GM23338 (cell line): ENCODE results near the gene CX3CL1. TPM values are rescaled to one million over a fixed set of nuclear protein-coding genes. Genes with fewer than 3 reads are reported as not detected.

ENCODE experiments used
- ATAC-seq: fragments of 200-7000 bp; cut with Tn5 transposase; 3 replicates; pipeline ENCODE4 v1.9.1; 2020
- DNase-seq: peaks from one replicate; pipeline ENCODE4 v3.0.0-alpha.2; 2015; ENCODE audit warnings: low spot score
- H2AFZ ChIP-seq: fragments of 200-600 bp; sonication (generic); 2 replicates; pipeline ENCODE4 v1.8.0; 2016; ENCODE audit warnings: antibody characterized with exemption, mild to moderate bottlenecking, moderate library complexity
- H3F3A ChIP-seq: fragments of 200-600 bp; sonication (generic); replicated peaks from 2 replicates; pipeline ENCODE4 v1.8.0; 2017; ENCODE audit warnings: antibody characterized with exemption, mixed run types, low read depth
- H3K27ac ChIP-seq: fragments of 200-600 bp; sonication (generic); 2 replicates; pipeline ENCODE4 v1.6.1; 2016; ENCODE audit warnings: low read depth
- H3K27me3 ChIP-seq: fragments of 200-600 bp; sonication (generic); 2 replicates; pipeline ENCODE4 v1.8.0; 2016; ENCODE audit warnings: mild to moderate bottlenecking, mixed run types, moderate library complexity; ENCODE audit not compliant: insufficient read depth
- H3K36me3 ChIP-seq: fragments of 200-600 bp; sonication (generic); 2 replicates; pipeline ENCODE4 v1.8.0; 2016; ENCODE audit warnings: mild to moderate bottlenecking; ENCODE audit not compliant: insufficient read depth
- H3K4me1 ChIP-seq: fragments of 200-600 bp; sonication (generic); 2 replicates; pipeline ENCODE4 v1.8.0; 2016; ENCODE audit warnings: mild to moderate bottlenecking, moderate library complexity; ENCODE audit not compliant: insufficient read depth
- H3K4me2 ChIP-seq: fragments of 200-600 bp; sonication (generic); 2 replicates; pipeline ENCODE4 v1.7.1; 2017; ENCODE audit warnings: mixed run types
- H3K4me3 ChIP-seq: fragments of 200-600 bp; sonication (generic); 2 replicates; pipeline ENCODE4 v1.6.1; 2016; ENCODE audit warnings: mixed run types
- H3K79me2 ChIP-seq: fragments of 200-600 bp; sonication (generic); replicated peaks from 2 replicates; pipeline ENCODE4 v1.8.0; 2017; ENCODE audit warnings: mild to moderate bottlenecking; ENCODE audit not compliant: insufficient read depth
- H3K9me2 ChIP-seq: fragments of 200-600 bp; sonication (generic); 2 replicates; pipeline ENCODE4 v1.8.0; 2017; ENCODE audit not compliant: insufficient read depth
- H4K20me1 ChIP-seq: fragments of 200-600 bp; sonication (generic); replicated peaks from 2 replicates; pipeline ENCODE4 v1.8.0; 2017; ENCODE audit warnings: mild to moderate bottlenecking; ENCODE audit not compliant: insufficient read depth
- H3K27ac Mint-ChIP-seq: 2 replicates; pipeline ENCODE4 v1.8.0; 2020; ENCODE audit warnings: inconsistent platforms, mild to moderate bottlenecking, moderate library complexity, mixed read lengths
- H3K27me3 Mint-ChIP-seq: 3 replicates; pipeline ENCODE4 v1.8.0; 2022; ENCODE audit warnings: low read depth, mild to moderate bottlenecking, moderate library complexity, mixed read lengths, inconsistent platforms; ENCODE audit not compliant: insufficient read depth, poor library complexity
- H3K36me3 Mint-ChIP-seq: 3 replicates; pipeline ENCODE4 v1.8.0; 2021; ENCODE audit warnings: low read depth, mild to moderate bottlenecking, inconsistent platforms, moderate library complexity, mixed read lengths
- H3K4me1 Mint-ChIP-seq: 3 replicates; pipeline ENCODE4 v1.8.0; 2020; ENCODE audit warnings: mild to moderate bottlenecking, inconsistent platforms, mixed read lengths
- H3K4me3 Mint-ChIP-seq: 3 replicates; pipeline ENCODE4 v1.8.0; 2021; ENCODE audit warnings: moderate library complexity, mild to moderate bottlenecking, inconsistent platforms, mixed read lengths
- H3K9me3 Mint-ChIP-seq: 3 replicates; pipeline ENCODE4 v1.8.0; 2020; ENCODE audit warnings: moderate library complexity, mild to moderate bottlenecking, inconsistent platforms, mixed read lengths
- CREB1 ChIP-seq: fragments of 250-450 bp; sonication (Bioruptor Pico); IDR thresholded peaks from 2 replicates; pipeline ENCODE4 v1.5.0; 2020; ENCODE audit warnings: low read depth, mild to moderate bottlenecking, moderate library complexity
- EZH2 ChIP-seq: fragments of 200-600 bp; sonication (generic); IDR thresholded peaks from one replicate; pipeline ENCODE4 v1.8.0; 2017; ENCODE audit warnings: antibody characterized with exemption, mild to moderate bottlenecking, low read depth; ENCODE audit not compliant: unreplicated experiment
- EZH2phosphoT487 ChIP-seq: fragments of 200-600 bp; sonication (generic); IDR thresholded peaks from one replicate; pipeline ENCODE4 v1.8.1; 2018; ENCODE audit warnings: antibody characterized with exemption; ENCODE audit not compliant: unreplicated experiment
- JUNB ChIP-seq: IDR thresholded peaks from one replicate; pipeline ENCODE4 v1.6.1; 2016; ENCODE audit warnings: antibody characterized with exemption; ENCODE audit not compliant: unreplicated experiment
- NANOG ChIP-seq: IDR thresholded peaks from 2 replicates; pipeline ENCODE4 v1.6.1; 2016; ENCODE audit warnings: antibody characterized with exemption, borderline replicate concordance
- polyA plus RNA-seq: library from polyadenylated mRNA; unstranded; fragments of >200 nt; fragmentation: Nextera tagmentation; extraction: Ambion mirVana; gene quantifications from 2 replicates; pipeline ENCODE4 v1.2.1, GENCODE V29; 2016
- total RNA-seq: library from RNA; depleted of rRNA; stranded (reverse); fragments of >200 nt; shearing (Covaris generic); gene quantifications from 2 replicates; pipeline ENCODE4 v1.2.3, GENCODE V29; 2014
- TF ChIP-seq, protein P1 (sequence below), 2 experiments: fragments of 200-600 bp in 1 of 2; sonication (generic) in 1 of 2; conservative IDR thresholded peaks; 2 replicates each; pipeline versions ENCODE4 v1.5.1 to v1.6.1; 2016 to 2017; ENCODE audit warnings: antibody characterized with exemption in 2 of 2, low read depth in 2 of 2, mild to moderate bottlenecking in 2 of 2, moderate library complexity in 1 of 2
- TF ChIP-seq, protein P2 (sequence below): IDR thresholded peaks from one replicate; pipeline ENCODE4 v1.6.1; 2018; ENCODE audit warnings: antibody characterized with exemption; ENCODE audit not compliant: unreplicated experiment
- TF ChIP-seq, protein P3 (sequence below): fragments of 250-450 bp; sonication (Bioruptor Pico); IDR thresholded peaks from 2 replicates; pipeline ENCODE4 v1.5.0; 2020; ENCODE audit warnings: mild to moderate bottlenecking, moderate library complexity

Gene CX3CL1
- total and polyA plus RNA-seq, 2 experiments from 2014 or later, result 0.24 to 2.8 TPM

DNA sequence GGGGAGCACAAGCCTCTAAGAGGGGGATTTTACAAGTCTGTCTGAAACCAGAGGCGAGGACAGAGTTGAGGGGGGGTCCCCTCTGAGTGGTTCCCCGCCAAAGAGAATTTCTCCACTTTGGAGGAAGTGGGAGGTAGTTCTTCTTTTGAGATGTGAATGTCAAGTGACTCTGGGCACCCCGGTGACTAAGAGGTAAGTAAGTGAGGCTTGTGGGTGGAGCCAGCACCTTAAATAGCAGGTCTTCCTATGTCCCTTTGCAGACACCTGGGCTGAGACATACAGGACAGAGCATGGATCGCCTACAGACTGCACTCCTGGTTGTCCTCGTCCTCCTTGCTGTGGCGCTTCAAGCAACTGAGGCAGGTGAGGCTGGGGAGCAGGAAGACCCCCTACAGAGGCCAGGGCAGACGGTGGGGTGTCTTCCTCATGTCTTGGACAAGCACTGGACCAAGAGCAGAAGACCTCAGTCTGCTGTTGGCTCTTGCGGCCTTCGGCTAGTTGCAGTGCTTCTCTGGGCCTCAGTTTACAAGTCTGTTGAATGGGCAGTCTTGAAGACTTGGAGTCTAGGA, 13.7 kb upstream of the CX3CL1 start, which contains the start of gene CCL22:
CCL22 (plus strand) TSS at position 257 of the 569 bp plus-strand sequence; CDS start at position 291, 34 bp downstream.
- Mint-ChIP-seq H3K4me1 (peaks cover 6% of the 10 kb centered on the region; the same call in 1 of the 3 replicates), H3K27ac (no peak within 1 kb of the TSS), H3K27me3 (peaks cover 12% of the 10 kb centered on the region), H3K36me3 (no peaks in the 10 kb centered on the region), H3K4me3 (no peak within 1 kb of the TSS), H3K9me3 (no peaks in the 10 kb centered on the region)
- Histone ChIP-seq H3K27me3 (no peaks in the 10 kb centered on the region), H4K20me1 (no peaks in the 10 kb centered on the region), H3K4me3 (no peak within 1 kb of the TSS), H3K4me1 (no peaks in the 10 kb centered on the region), H2AFZ (no peak within 1 kb of the TSS; the same call in 1 of the 2 replicates), H3K4me2 (no peak within 1 kb of the TSS), H3K36me3 (no peaks in the 10 kb centered on the region), H3F3A (no peaks in the 10 kb centered on the region), H3K27ac (no peak within 1 kb of the TSS), H3K79me2 (no peaks in the 10 kb centered on the region), H3K9me2 (no peaks in the 10 kb centered on the region)
- ATAC-seq, result no peak
- DNase-seq, result no peak
- TF ChIP-seq, protein P1, sequence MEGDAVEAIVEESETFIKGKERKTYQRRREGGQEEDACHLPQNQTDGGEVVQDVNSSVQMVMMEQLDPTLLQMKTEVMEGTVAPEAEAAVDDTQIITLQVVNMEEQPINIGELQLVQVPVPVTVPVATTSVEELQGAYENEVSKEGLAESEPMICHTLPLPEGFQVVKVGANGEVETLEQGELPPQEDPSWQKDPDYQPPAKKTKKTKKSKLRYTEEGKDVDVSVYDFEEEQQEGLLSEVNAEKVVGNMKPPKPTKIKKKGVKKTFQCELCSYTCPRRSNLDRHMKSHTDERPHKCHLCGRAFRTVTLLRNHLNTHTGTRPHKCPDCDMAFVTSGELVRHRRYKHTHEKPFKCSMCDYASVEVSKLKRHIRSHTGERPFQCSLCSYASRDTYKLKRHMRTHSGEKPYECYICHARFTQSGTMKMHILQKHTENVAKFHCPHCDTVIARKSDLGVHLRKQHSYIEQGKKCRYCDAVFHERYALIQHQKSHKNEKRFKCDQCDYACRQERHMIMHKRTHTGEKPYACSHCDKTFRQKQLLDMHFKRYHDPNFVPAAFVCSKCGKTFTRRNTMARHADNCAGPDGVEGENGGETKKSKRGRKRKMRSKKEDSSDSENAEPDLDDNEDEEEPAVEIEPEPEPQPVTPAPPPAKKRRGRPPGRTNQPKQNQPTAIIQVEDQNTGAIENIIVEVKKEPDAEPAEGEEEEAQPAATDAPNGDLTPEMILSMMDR (conservative IDR thresholded peaks at IDR 0.05; ENCODE audit: low read depth in 2 of 2), result no peak

DNA sequence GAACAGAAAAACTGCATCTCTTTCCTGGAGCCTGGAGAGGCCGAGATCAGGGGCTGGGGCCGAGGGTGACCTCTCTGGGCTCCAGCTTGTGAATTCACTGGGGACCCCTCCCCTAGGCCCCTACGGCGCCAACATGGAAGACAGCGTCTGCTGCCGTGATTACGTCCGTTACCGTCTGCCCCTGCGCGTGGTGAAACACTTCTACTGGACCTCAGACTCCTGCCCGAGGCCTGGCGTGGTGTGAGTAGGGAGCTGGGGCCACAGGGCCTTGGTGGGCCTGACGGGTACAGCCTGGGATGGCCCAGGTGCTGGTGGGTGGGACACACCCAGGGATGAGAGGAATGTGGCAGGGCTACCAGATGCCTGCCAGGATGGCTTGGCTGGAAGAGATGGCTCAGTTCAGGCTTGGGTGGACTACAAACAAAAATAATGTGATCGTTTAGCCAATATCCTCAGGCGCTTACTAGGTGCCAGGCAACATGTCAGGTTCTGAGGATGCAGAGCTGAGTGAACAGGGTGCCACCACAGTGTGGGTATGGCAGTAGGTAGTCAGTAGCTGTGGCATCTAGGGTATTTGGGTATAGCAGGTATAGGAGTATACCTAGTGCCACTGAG, 11.9 kb upstream of the CX3CL1 start:
- H3K27me3 ChIP-seq, result no peaks in the 10 kb centered on the region
- Mint-ChIP-seq H3K27ac (no peak overlapping the region), H3K9me3 (no peaks in the 10 kb centered on the region), H3K4me1 (peaks cover 6% of the 10 kb centered on the region; the same call in 1 of the 3 replicates), H3K4me3 (no peak overlapping the region), H3K36me3 (no peaks in the 10 kb centered on the region), H3K27me3 (peaks cover 14% of the 10 kb centered on the region)
- H3F3A ChIP-seq, result no peaks in the 10 kb centered on the region
- DNase-seq (no peak), ATAC-seq (no peak)
- H3K4me3 ChIP-seq, result no peak overlapping the region
- H3K27ac ChIP-seq, result no peak overlapping the region
- H3K4me2 ChIP-seq, result no peak overlapping the region
- no peaks in the 10 kb centered on the region for H4K20me1 ChIP-seq
- no peaks in the 10 kb centered on the region for H3K4me1 ChIP-seq
- H3K9me2 ChIP-seq, result no peaks in the 10 kb centered on the region
- H2AFZ ChIP-seq, result no peak overlapping the region
- H3K79me2 ChIP-seq, result no peaks in the 10 kb centered on the region
- no peaks in the 10 kb centered on the region for H3K36me3 ChIP-seq
- TF ChIP-seq EZH2phosphoT487, result no peak
- TF ChIP-seq, protein P2, sequence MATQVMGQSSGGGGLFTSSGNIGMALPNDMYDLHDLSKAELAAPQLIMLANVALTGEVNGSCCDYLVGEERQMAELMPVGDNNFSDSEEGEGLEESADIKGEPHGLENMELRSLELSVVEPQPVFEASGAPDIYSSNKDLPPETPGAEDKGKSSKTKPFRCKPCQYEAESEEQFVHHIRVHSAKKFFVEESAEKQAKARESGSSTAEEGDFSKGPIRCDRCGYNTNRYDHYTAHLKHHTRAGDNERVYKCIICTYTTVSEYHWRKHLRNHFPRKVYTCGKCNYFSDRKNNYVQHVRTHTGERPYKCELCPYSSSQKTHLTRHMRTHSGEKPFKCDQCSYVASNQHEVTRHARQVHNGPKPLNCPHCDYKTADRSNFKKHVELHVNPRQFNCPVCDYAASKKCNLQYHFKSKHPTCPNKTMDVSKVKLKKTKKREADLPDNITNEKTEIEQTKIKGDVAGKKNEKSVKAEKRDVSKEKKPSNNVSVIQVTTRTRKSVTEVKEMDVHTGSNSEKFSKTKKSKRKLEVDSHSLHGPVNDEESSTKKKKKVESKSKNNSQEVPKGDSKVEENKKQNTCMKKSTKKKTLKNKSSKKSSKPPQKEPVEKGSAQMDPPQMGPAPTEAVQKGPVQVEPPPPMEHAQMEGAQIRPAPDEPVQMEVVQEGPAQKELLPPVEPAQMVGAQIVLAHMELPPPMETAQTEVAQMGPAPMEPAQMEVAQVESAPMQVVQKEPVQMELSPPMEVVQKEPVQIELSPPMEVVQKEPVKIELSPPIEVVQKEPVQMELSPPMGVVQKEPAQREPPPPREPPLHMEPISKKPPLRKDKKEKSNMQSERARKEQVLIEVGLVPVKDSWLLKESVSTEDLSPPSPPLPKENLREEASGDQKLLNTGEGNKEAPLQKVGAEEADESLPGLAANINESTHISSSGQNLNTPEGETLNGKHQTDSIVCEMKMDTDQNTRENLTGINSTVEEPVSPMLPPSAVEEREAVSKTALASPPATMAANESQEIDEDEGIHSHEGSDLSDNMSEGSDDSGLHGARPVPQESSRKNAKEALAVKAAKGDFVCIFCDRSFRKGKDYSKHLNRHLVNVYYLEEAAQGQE, result no peak
- no peak for TF ChIP-seq NANOG
- TF ChIP-seq JUNB, result no peak
- TF ChIP-seq CREB1 (CRISPR knock-in tag), result no peak
- TF ChIP-seq, protein P3, sequence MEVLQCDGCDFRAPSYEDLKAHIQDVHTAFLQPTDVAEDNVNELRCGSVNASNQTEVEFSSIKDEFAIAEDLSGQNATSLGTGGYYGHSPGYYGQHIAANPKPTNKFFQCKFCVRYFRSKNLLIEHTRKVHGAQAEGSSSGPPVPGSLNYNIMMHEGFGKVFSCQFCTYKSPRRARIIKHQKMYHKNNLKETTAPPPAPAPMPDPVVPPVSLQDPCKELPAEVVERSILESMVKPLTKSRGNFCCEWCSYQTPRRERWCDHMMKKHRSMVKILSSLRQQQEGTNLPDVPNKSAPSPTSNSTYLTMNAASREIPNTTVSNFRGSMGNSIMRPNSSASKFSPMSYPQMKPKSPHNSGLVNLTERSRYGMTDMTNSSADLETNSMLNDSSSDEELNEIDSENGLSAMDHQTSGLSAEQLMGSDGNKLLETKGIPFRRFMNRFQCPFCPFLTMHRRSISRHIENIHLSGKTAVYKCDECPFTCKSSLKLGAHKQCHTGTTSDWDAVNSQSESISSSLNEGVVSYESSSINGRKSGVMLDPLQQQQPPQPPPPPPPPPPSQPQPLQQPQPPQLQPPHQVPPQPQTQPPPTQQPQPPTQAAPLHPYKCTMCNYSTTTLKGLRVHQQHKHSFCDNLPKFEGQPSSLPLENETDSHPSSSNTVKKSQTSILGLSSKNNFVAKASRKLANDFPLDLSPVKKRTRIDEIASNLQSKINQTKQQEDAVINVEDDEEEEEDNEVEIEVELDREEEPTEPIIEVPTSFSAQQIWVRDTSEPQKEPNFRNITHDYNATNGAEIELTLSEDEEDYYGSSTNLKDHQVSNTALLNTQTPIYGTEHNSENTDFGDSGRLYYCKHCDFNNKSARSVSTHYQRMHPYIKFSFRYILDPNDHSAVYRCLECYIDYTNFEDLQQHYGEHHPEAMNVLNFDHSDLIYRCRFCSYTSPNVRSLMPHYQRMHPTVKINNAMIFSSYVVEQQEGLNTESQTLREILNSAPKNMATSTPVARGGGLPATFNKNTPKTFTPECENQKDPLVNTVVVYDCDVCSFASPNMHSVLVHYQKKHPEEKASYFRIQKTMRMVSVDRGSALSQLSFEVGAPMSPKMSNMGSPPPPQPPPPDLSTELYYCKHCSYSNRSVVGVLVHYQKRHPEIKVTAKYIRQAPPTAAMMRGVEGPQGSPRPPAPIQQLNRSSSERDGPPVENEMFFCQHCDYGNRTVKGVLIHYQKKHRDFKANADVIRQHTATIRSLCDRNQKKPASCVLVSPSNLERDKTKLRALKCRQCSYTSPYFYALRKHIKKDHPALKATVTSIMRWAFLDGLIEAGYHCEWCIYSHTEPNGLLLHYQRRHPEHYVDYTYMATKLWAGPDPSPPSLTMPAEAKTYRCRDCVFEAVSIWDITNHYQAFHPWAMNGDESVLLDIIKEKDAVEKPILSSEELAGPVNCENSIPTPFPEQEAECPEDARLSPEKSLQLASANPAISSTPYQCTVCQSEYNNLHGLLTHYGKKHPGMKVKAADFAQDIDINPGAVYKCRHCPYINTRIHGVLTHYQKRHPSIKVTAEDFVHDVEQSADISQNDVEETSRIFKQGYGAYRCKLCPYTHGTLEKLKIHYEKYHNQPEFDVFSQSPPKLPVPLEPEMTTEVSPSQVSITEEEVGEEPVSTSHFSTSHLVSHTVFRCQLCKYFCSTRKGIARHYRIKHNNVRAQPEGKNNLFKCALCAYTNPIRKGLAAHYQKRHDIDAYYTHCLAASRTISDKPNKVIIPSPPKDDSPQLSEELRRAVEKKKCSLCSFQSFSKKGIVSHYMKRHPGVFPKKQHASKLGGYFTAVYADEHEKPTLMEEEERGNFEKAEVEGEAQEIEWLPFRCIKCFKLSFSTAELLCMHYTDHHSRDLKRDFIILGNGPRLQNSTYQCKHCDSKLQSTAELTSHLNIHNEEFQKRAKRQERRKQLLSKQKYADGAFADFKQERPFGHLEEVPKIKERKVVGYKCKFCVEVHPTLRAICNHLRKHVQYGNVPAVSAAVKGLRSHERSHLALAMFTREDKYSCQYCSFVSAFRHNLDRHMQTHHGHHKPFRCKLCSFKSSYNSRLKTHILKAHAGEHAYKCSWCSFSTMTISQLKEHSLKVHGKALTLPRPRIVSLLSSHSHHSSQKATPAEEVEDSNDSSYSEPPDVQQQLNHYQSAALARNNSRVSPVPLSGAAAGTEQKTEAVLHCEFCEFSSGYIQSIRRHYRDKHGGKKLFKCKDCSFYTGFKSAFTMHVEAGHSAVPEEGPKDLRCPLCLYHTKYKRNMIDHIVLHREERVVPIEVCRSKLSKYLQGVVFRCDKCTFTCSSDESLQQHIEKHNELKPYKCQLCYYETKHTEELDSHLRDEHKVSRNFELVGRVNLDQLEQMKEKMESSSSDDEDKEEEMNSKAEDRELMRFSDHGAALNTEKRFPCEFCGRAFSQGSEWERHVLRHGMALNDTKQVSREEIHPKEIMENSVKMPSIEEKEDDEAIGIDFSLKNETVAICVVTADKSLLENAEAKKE (CRISPR knock-in tag), result no peak
- TF ChIP-seq EZH2, result no peak
